Breast epithelium (tissue), 4 donors: ENCODE measurements around the gene SLC6A18. TPM values are rescaled to one million over a fixed set of nuclear protein-coding genes. Genes with fewer than 3 reads are reported as not detected.
A peak's percentile ranks its signal among the peaks of the same experiment; 100 is the strongest.
"Not testable (repeated sequence)": the region's sequence is repeated elsewhere in the genome, so short reads cannot be mapped to it uniquely, and the experiment has no call there.

Experiments
- DNase-seq, 2 donors: peaks; one replicate each; pipeline ENCODE4 v3.0.0-alpha.2; 2019; ENCODE audit warnings: low spot score in 2 of 2
- H3K27ac ChIP-seq, 2 donors: fragments of 200-600 bp; sonication (generic) in 1 of 2; one replicate each; pipeline ENCODE4 v1.5.1; 2016 to 2019; ENCODE audit warnings: mild to moderate bottlenecking in 1 of 2
- H3K27me3 ChIP-seq, 2 donors: fragments of 200-600 bp; sonication (generic) in 1 of 2; one replicate each; pipeline versions ENCODE4 v1.5.1 to v1.6.0; 2017 to 2019; ENCODE audit warnings: control low read depth in 1 of 2, mild to moderate bottlenecking in 1 of 2
- H3K36me3 ChIP-seq: fragments of 200-600 bp; one replicate; pipeline ENCODE4 v1.5.1; 2019
- H3K4me1 ChIP-seq, 2 donors: fragments of 200-600 bp; sonication (generic); one replicate each; pipeline ENCODE4 v1.5.1; 2016 to 2019; ENCODE audit warnings: control low read depth in 1 of 2
- H3K4me3 ChIP-seq, 3 donors: fragments of 200-600 bp; sonication (generic); 1 replicate in 2 of 3; 2 replicates in 1 of 3; pipeline ENCODE4 v1.5.1; 2016 to 2019; ENCODE audit warnings: mild to moderate bottlenecking in 3 of 3, moderate library complexity in 2 of 3
- H3K9me3 ChIP-seq, 2 donors: fragments of 200-600 bp; sonication (generic) in 1 of 2; one replicate each; pipeline ENCODE4 v1.5.1; 2016 to 2019; ENCODE audit warnings: control low read depth in 1 of 2
- CTCF ChIP-seq, 3 donors: fragments of 450-650 bp; IDR thresholded peaks; one replicate each; pipeline ENCODE4 v1.5.1; 2016 to 2017; ENCODE audit warnings: antibody characterized with exemption in 3 of 3, mild to moderate bottlenecking in 3 of 3, moderate library complexity in 3 of 3
- POLR2A ChIP-seq: fragments of 450-650 bp; IDR thresholded peaks from one replicate; pipeline ENCODE4 v1.6.1; 2016; ENCODE audit warnings: antibody characterized with exemption, mild to moderate bottlenecking, moderate library complexity
- POLR2AphosphoS5 ChIP-seq, 3 donors: sonication (generic); formaldehyde crosslinking; IDR thresholded peaks; one replicate each; pipeline ENCODE4 v1.6.1; 2017; ENCODE audit warnings: antibody characterized with exemption in 3 of 3
- intact Hi-C: fragments of 100-400 bp; cut with DNase I; formaldehyde crosslinking; loops from one replicate; pipeline ENCODE4 v1.15.1; 2023; ENCODE audit warnings: low total_unique reads
- total RNA-seq, 3 donors: library from RNA; depleted of rRNA; stranded (reverse); fragments of >200 nt; gene quantifications; one replicate each; pipeline ENCODE4 v1.1.0, GENCODE V29; 2016

The SLC6A18 gene
- total RNA-seq, 3 donors from 2014 or later, result not detected

- Histone ChIP-seq H3K4me3 (no peak overlapping the region), H3K9me3 (peaks cover 3 to 4% of the 10 kb centered on the region in 2 donors), H3K27ac (no peak overlapping the region), H3K4me1 (no peaks in the 10 kb centered on the region), H3K36me3 (no peaks in the 10 kb centered on the region), H3K27me3 (no peaks in the 10 kb centered on the region)
- TF ChIP-seq CTCF (IDR thresholded peaks at IDR 0.05) (no peak), POLR2A (no peak), POLR2AphosphoS5 (IDR thresholded peaks at IDR 0.05) (no peak)
- peak in 1 of 2 donors; percentile 51 for DNase-seq
- intact Hi-C loops, result no loop called here
Observed at GRCh38 chr5:1285883-1286291, 60.7 kb downstream of the SLC6A18 start.

DNA sequence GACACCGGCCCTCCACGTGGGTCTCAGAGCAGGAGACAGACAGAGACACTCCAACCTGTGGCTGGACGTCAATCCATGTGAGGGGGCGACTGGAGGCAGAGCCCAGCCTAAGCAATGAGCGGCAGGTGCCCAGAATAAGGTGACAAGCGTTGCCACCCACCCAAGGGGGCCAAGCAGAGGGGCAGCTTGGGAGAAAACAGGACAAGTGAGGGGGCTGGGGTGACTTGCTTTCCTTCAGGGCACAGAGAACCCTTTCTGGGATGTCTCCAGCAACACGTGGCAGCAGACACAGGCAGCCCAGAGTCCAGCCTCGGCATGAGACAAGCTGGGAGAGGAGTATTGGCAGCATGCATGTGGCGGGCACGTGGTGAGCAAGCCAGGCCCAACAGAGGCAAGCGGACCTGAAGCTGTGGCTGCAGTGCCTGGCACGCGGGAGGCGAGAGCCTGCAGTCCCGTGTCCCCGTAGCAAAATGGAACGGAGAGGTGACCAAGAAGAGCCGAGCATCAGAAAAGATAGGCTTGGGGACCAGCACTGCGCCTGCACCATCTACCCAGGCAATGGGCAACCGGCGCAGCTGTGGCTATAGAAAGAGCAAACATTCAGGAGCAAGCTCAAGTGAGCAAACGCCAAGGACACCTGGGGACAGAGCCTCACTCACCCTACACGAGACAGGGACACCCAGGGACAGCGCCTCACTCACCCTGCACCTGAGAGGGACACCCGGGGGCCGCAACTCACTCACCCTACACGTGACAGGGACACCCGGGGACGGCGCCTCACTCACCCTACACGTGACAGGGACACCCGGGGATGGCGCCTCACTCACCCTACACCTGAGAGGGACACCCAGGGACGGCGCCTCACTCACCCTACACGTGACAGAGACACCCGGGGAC lies 63.5 kb downstream of the SLC6A18 start:
- TF ChIP-seq CTCF (IDR thresholded peaks at IDR 0.05) (no peak), POLR2AphosphoS5 (IDR thresholded peaks at IDR 0.05) (no peak), POLR2A (no peak)
- H3K27ac ChIP-seq, result no peak overlapping the region
- H3K36me3 ChIP-seq, result no peaks in the 10 kb centered on the region
- no peak overlapping the region for H3K4me3 ChIP-seq
- no peaks in the 10 kb centered on the region for H3K4me1 ChIP-seq
- DNase-seq, result peak in 1 of 2 donors; percentile 43
- intact Hi-C loops, result no loop called here
- H3K27me3 ChIP-seq, result peaks cover 0 to 20% of the 10 kb centered on the region in 2 donors
- H3K9me3 ChIP-seq, result peaks cover 3 to 4% of the 10 kb centered on the region in 2 donors

DNA sequence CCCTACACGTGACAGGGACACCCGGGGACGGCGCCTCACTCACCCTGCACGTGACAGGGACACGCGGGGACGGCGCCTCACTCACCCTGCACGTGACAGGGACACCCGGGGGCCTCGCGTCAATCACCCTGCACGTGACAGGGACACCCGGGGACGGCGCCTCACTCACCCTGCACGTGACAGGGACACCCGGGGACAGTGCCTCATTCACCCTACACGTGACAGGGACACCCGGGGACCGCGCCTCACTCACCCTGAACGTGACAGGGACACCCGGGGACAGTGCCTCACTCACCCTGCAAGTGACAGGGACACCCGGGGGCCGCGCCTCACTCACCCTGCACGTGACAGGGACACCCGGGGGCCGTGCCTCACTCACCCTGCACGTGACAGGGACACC lies 64.4 kb downstream of the SLC6A18 start:
- DNase-seq, H3K27ac ChIP-seq, H3K4me1 ChIP-seq, H3K36me3 ChIP-seq, intact Hi-C loops, H3K4me3 ChIP-seq, H3K9me3 ChIP-seq: not testable (repeated sequence)
- H3K27me3 ChIP-seq, result peaks cover 5 to 29% of the 10 kb centered on the region in 2 donors

- DNase-seq, result peak in 1 of 2 donors; percentile 25
- intact Hi-C loops, H3K27ac ChIP-seq, H3K36me3 ChIP-seq, H3K4me1 ChIP-seq, H3K9me3 ChIP-seq, H3K4me3 ChIP-seq: not testable (repeated sequence)
- peaks cover 11 to 42% of the 10 kb centered on the region in 2 donors for H3K27me3 ChIP-seq
Observed at GRCh38 chr5:1290956-1291355, 65.8 kb downstream of the SLC6A18 start.

DNA sequence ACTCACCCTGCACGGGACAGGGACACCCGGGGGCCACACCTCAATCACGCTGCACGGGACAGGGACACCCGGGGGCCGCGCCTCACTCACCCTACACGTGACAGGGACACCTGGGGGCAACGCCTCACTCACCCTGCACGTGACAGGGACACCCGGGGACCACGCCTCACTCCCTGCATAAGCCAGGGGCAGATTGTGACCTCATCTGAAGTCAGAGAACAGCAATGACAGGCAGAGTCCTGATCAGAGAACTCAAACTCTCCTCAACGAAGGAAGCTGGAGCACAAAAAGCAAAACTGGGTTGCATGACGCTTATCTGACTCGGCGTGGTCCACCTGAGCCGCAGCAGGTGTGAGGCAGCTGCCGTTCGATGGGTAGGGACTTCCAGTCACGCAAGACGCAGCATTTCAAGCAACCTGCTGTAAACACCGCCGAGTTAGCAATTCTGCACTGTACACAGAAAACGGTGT lies 66.5 kb downstream of the SLC6A18 start:
- H3K27ac ChIP-seq, result no peak overlapping the region
- no peak for TF ChIP-seq POLR2AphosphoS5 (IDR thresholded peaks at IDR 0.05)
- no peak for TF ChIP-seq POLR2A
- no peak for TF ChIP-seq CTCF (IDR thresholded peaks at IDR 0.05)
- H3K4me3 ChIP-seq, result no peak overlapping the region
- peaks cover 3 to 4% of the 10 kb centered on the region in 2 donors for H3K9me3 ChIP-seq
- H3K27me3 ChIP-seq, result peaks cover 11 to 42% of the 10 kb centered on the region in 2 donors
- DNase-seq, result peak in 1 of 2 donors; percentile 17
- peaks cover 0 to 5% of the 10 kb centered on the region in 2 donors for H3K4me1 ChIP-seq
- intact Hi-C loops, result no loop called here
- H3K36me3 ChIP-seq, result no peaks in the 10 kb centered on the region

- intact Hi-C loops, result no loop called here
- no peak overlapping the region for H3K27ac ChIP-seq
- H3K4me1 ChIP-seq, result peaks cover 0 to 5% of the 10 kb centered on the region in 2 donors
- H3K4me3 ChIP-seq, result no peak overlapping the region
- DNase-seq, result peak in 1 of 2 donors; percentile 5
- peaks cover 11 to 42% of the 10 kb centered on the region in 2 donors for H3K27me3 ChIP-seq
- no peaks in the 10 kb centered on the region for H3K36me3 ChIP-seq
- H3K9me3 ChIP-seq, result peaks cover 3 to 4% of the 10 kb centered on the region in 2 donors
- TF ChIP-seq POLR2A, result no peak
- no peak for TF ChIP-seq CTCF (IDR thresholded peaks at IDR 0.05)
- no peak for TF ChIP-seq POLR2AphosphoS5 (IDR thresholded peaks at IDR 0.05)
Observed at GRCh38 chr5:1292139-1292538, 67.0 kb downstream of the SLC6A18 start.
